Measurements from ENCODE around the gene AQP2.
"Not testable (repeated sequence)": the region's sequence is repeated elsewhere in the genome, so short reads cannot be mapped to it uniquely, and the experiment has no call there.

AQP2 gene

DNA sequence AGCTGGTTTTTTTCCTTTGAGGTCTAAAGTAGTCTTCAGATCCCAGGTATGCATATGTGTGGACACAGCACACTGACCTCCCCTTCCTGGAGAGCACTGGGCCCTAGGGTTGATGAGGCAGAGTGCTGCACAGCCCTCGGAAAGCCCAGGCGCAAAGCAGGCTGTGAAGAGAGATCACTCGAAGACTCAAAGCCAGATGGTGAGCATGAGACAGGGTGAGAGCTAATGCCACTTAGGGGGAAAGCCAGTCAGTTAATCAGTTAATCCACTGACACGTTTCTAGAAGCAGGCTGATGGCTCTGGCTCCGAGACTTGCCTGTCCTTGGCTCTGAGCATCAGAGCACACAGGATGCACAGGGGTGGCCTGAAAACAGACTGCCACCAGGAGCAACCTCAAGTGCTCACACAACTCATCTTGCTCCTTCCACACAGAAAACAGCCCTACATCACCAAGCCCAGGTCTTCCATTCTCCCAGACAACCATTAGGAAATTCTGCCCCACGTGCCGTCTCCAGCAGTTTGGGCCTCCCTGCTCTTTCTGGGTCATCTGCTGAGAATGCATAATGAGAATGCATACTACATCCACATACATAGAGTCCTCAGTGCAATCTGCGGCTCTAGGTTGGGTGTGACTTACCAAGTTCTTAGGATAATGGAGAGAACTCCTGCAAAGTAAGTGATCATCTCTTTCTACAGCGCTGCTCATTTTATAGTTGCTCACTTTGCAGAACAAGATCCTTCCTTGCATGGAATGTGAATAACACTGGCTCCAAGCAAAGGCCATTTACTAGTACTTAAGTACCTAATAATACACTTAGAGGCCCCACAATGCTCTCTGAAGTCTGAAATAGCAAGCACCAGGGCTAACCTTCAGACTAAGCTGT is 34.2 kb downstream of the AQP2 start:
- DNase-seq (ENCODE audit: low read depth in 2 of 2, low spot score in 1 of 2) = no peak

- DNase-seq (ENCODE audit: low read depth in 2 of 2, low spot score in 1 of 2) = no peak
Observed at GRCh38 chr12:49985981-49986380, 35.4 kb downstream of the AQP2 start.

GRCh38 chr12:49986476-49986875 is 35.9 kb downstream of the AQP2 start:
- not testable (repeated sequence) for DNase-seq (ENCODE audit: low read depth in 2 of 2, low spot score in 1 of 2)

- no peak for DNase-seq (ENCODE audit: low read depth in 2 of 2, low spot score in 1 of 2)
Observed at GRCh38 chr12:49987625-49988303, 37.2 kb downstream of the AQP2 start.

- not testable (repeated sequence) for DNase-seq (ENCODE audit: low read depth in 2 of 2, low spot score in 1 of 2)
Observed at GRCh38 chr12:49989400-49989799, 38.9 kb downstream of the AQP2 start.

DNA sequence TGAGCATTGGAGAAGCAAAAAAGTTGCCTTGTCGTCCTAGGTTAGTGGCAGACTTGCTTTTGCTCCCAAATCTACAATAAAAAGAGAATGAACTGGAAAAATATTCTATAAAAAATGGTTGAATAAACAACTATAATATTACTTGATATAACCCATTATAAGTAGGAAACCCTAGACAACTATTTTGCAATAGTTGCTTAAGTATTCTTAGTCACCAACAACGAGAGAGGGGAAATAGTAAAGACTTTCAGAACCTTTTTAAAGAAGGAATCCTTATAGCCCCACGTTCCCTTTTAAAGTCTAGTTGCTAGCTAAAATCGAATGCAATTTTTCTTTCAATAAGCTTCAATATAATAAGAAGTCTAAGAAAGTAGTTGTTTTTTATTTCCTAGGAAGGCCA is 39.7 kb downstream of the AQP2 start:
- DNase-seq (ENCODE audit: low read depth in 2 of 2, low spot score in 1 of 2) = no peak

- DNase-seq (ENCODE audit: low read depth in 2 of 2, low spot score in 1 of 2) = no peak
Observed at GRCh38 chr12:49998453-49998852, 47.9 kb downstream of the AQP2 start.

DNA sequence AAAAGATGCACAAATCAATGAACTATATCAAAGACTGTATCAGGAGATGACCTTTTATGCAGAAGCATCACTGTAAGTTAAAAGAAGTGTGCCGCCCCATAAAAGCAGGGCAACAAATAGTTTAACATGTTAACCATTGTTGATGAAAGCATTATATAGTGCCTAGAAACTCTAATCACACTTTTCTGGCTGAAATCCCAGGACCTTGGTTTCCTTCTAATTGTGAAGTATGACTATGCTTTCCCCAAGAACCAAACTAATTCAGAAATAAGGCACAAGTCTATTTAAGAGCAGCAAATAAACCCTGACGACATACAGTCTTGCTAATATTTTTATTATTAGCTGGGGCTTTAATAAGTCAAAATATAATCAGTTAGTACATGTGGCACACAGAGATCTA is 53.1 kb downstream of the AQP2 start:
- no peak for DNase-seq (ENCODE audit: low read depth in 2 of 2, low spot score in 1 of 2)

DNA sequence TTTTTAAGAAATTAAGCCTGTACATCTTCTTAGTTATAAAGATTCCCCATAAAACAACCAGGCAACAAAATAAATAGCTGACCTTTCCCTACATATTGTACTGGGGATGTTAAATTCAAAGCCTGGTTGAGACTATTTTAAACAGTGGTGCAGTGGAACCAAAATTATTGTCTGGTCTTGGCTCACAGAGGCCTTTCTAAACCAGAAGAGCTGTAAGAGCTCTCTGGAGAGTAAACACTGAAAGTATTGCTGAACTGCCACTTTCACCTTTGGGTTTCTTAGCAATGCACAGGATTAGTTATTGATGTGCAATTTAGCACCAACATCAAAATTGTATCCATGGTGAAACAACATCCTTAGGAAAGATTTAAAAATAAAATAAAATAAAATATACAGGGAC is 54.2 kb downstream of the AQP2 start:
- no peak for DNase-seq (ENCODE audit: low read depth in 2 of 2, low spot score in 1 of 2)

- no peak for DNase-seq (ENCODE audit: low read depth in 2 of 2, low spot score in 1 of 2)
Observed at GRCh38 chr12:50005175-50005574, 54.6 kb downstream of the AQP2 start.

- no peak for DNase-seq (ENCODE audit: low read depth in 2 of 2, low spot score in 1 of 2)
Observed at GRCh38 chr12:50006280-50006679, 55.7 kb downstream of the AQP2 start.

DNA sequence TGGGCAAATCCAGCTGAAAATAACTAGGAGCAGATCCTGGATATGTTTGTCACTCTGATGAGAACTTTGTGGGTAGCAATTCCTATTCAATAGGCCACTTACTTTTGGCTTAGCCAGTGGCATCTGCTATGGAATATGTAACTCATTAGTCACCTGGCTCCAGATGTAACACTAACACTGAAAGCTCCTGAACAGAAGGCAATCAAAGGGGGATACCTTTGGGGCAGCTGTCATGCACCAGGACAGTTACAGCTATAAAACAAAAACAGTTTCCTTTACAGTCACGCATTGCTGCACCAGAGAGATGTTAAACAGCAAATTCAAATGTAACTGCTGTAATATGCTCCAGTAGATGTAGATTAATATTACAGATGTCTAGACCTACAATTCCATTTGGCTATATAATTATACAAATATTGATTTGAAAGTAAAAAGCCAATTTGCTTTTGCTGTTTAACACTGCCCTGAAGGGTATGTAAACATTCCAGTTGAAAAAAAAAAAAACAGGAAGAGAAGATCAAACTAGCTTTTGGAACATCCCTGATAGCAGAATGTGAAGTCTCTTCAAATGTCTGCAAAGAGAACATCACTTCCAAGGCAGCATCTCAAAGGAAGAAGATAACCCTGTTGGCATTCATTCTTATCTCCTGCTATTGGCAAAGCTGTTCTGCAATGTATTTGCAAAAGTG is 56.4 kb downstream of the AQP2 start:
- DNase-seq (ENCODE audit: low read depth in 2 of 2, low spot score in 1 of 2) = no peak

Measured in stimulated activated CD8-positive, alpha-beta memory T cell treated with anti-CD3 and anti-CD28 coated beads, Interleukin-4, amount 100 ng/mL, for 4 hours (primary cell).